Measurements from ENCODE around the gene OR2A12. TPM values are rescaled to one million over a fixed set of nuclear protein-coding genes. Genes with fewer than 3 reads are reported as not detected.

Gene OR2A12
- total and polyA plus RNA-seq, 7 donors, result not detected

GRCh38 chr7:144148224-144148827 lies 62.2 kb downstream of the OR2A12 start:
- no peak overlapping the region for H3K4me3 ChIP-seq
- ATAC-seq, result no peak
- WGBS, 3 donors, result 58 to 78% (median 77%) methylated on average over 2 of the region's 2 CpGs

More at GRCh38 chr7:144148224-144148827, 62.2 kb downstream of the OR2A12 start:
- intact Hi-C loops (cut with DNase I), result no loop called here
- DNase-seq, result no peak
- H3K9me3 ChIP-seq, result peaks cover 8% of the 10 kb centered on the region
- no peaks in the 10 kb centered on the region for H3K27me3 ChIP-seq (ENCODE audit: insufficient read depth in 3 of 3, low read length in 2 of 3)
- H3K4me1 ChIP-seq, result no peaks in the 10 kb centered on the region
- no peaks in the 10 kb centered on the region for H3K36me3 ChIP-seq (ENCODE audit: insufficient read depth in 1 of 2, low read depth in 1 of 2)
- no peak overlapping the region for H3K27ac ChIP-seq
- no peak for TF ChIP-seq CTCF (IDR thresholded peaks at IDR 0.05)

Other genes with a start within 250 kb of the OR2A12 start
- gene TCAF1, start 184.1 kb upstream of the OR2A12 start, total RNA-seq, result 100 to 1,000 TPM in 2 of 4 donors, 10 to 100 TPM in 2; 19.5 to 107 (median 62.1) TPM
- gene TCAF1, start 184.1 kb upstream of the OR2A12 start, polyA plus RNA-seq, result 10 to 100 TPM in 1 of 3 donors, 1 to 10 TPM in 2; 4.3 to 12.0 (median 9.2) TPM
- not detected for gene OR2F2, start 151.0 kb upstream of the OR2A12 start, total RNA-seq
- not detected for gene OR2F2, start 151.0 kb upstream of the OR2A12 start, polyA plus RNA-seq
- not detected for gene OR2F1, start 131.4 kb upstream of the OR2A12 start, total RNA-seq
- gene OR2F1, start 131.4 kb upstream of the OR2A12 start, polyA plus RNA-seq, result not detected
- not detected for gene OR6B1, start 86.0 kb upstream of the OR2A12 start, total RNA-seq
- not detected for gene OR6B1, start 86.0 kb upstream of the OR2A12 start, polyA plus RNA-seq
- not detected for gene OR2A5, start 37.3 kb upstream of the OR2A12 start, total RNA-seq
- gene OR2A5, start 37.3 kb upstream of the OR2A12 start, polyA plus RNA-seq, result not detected
- not detected for gene OR2A25, start 16.5 kb upstream of the OR2A12 start, total RNA-seq
- not detected for gene OR2A25, start 16.5 kb upstream of the OR2A12 start, polyA plus RNA-seq
- gene OR2A2, start 23.3 kb downstream of the OR2A12 start, total RNA-seq, result not detected
- not detected for gene OR2A2, start 23.3 kb downstream of the OR2A12 start, polyA plus RNA-seq
- not detected for gene OR2A14, start 36.9 kb downstream of the OR2A12 start, total RNA-seq
- gene OR2A14, start 36.9 kb downstream of the OR2A12 start, polyA plus RNA-seq, result not detected
- gene CTAGE4, start 97.2 kb downstream of the OR2A12 start, total RNA-seq, result under 1 TPM in 1 of 4 donors, not detected in 3; 0.15 TPM
- gene CTAGE4, start 97.2 kb downstream of the OR2A12 start, polyA plus RNA-seq, result under 1 TPM in 2 of 3 donors, not detected in 1; 0.03 TPM
- gene ARHGEF35, start 109.6 kb downstream of the OR2A12 start, total RNA-seq, result under 1 TPM; 0.15 to 0.34 (median 0.19) TPM
- gene ARHGEF35, start 109.6 kb downstream of the OR2A12 start, polyA plus RNA-seq, result under 1 TPM; 0.13 to 0.18 (median 0.13) TPM
- not detected for gene OR2A42, start 153.3 kb downstream of the OR2A12 start, total RNA-seq
- under 1 TPM in 2 of 3 donors, not detected in 1; 0.01 to 0.03 TPM for gene OR2A42, start 153.3 kb downstream of the OR2A12 start, polyA plus RNA-seq
- under 1 TPM in 1 of 4 donors, not detected in 3; 0.34 TPM for gene OR2A7, start 178.5 kb downstream of the OR2A12 start, total RNA-seq
- under 1 TPM in 2 of 3 donors, not detected in 1; 0.06 to 0.07 TPM for gene OR2A7, start 178.5 kb downstream of the OR2A12 start, polyA plus RNA-seq
- gene CTAGE8, start 183.0 kb downstream of the OR2A12 start, total RNA-seq, result under 1 TPM in 1 of 4 donors, not detected in 3; 0.15 TPM
- gene CTAGE8, start 183.0 kb downstream of the OR2A12 start, polyA plus RNA-seq, result under 1 TPM in 2 of 3 donors, not detected in 1; 0.03 to 0.04 TPM
- not detected for gene OR2A1, start 226.1 kb downstream of the OR2A12 start, total RNA-seq
- under 1 TPM in 2 of 3 donors, not detected in 1; 0.01 to 0.03 TPM for gene OR2A1, start 226.1 kb downstream of the OR2A12 start, polyA plus RNA-seq